ENCODE results near the gene EID3. TPM values are rescaled to one million over a fixed set of nuclear protein-coding genes. Genes with fewer than 3 reads are reported as not detected.

EID3 gene
- total RNA-seq, 1 donor from 2014 or later = 4.4 TPM

GRCh38 chr12:104316936-104317335 is 13.4 kb downstream of the EID3 start:
- no peak for DNase-seq
- Histone ChIP-seq H3K36me3 (peaks cover 99% of the 10 kb centered on the region), H3K4me1 (no peaks in the 10 kb centered on the region), H3K27ac (no peak overlapping the region), H3K9me3 (no peaks in the 10 kb centered on the region), H3K4me3 (no peak overlapping the region), H3K27me3 (no peaks in the 10 kb centered on the region)
- intact Hi-C loops (cut with DNase I) = no loop called here
- no peak for ATAC-seq
- no peak for TF ChIP-seq CTCF (IDR thresholded peaks at IDR 0.05)

- DNase-seq (no peak), ATAC-seq (no peak)
- H3K27ac ChIP-seq = no peak overlapping the region
- intact Hi-C loops (cut with DNase I) = no loop called here
- H3K9me3 ChIP-seq = no peaks in the 10 kb centered on the region
- no peaks in the 10 kb centered on the region for H3K27me3 ChIP-seq
- no peak overlapping the region for H3K4me3 ChIP-seq
- H3K4me1 ChIP-seq = no peaks in the 10 kb centered on the region
- TF ChIP-seq CTCF (IDR thresholded peaks at IDR 0.05) = no peak
- peaks cover 98% of the 10 kb centered on the region for H3K36me3 ChIP-seq
Measured at GRCh38 chr12:104317538-104318210, 14.1 kb downstream of the EID3 start.

- peaks cover 89% of the 10 kb centered on the region for H3K36me3 ChIP-seq
Measured at GRCh38 chr12:104319028-104319427, 15.5 kb downstream of the EID3 start.

GRCh38 chr12:104319918-104320626 is 16.5 kb downstream of the EID3 start:
- H3K9me3 ChIP-seq = no peaks in the 10 kb centered on the region
- H3K27me3 ChIP-seq = no peaks in the 10 kb centered on the region
- intact Hi-C loops (cut with DNase I) = no loop called here
- H3K36me3 ChIP-seq = peaks cover 89% of the 10 kb centered on the region
- ATAC-seq = no peak
- no peak for TF ChIP-seq CTCF (IDR thresholded peaks at IDR 0.05)
- no peak overlapping the region for H3K4me3 ChIP-seq
- H3K27ac ChIP-seq = no peak overlapping the region
- DNase-seq = no peak
- H3K4me1 ChIP-seq = no peaks in the 10 kb centered on the region

More at GRCh38 chr12:104319028-104319427, 15.5 kb downstream of the EID3 start:
- H3K27me3 ChIP-seq = no peaks in the 10 kb centered on the region
- intact Hi-C loops (cut with DNase I) = no loop called here
- no peaks in the 10 kb centered on the region for H3K9me3 ChIP-seq
- ATAC-seq (no peak), DNase-seq (no peak)
- no peaks in the 10 kb centered on the region for H3K4me1 ChIP-seq
- TF ChIP-seq CTCF (IDR thresholded peaks at IDR 0.05) = no peak
- H3K4me3 ChIP-seq = no peak overlapping the region
- no peak overlapping the region for H3K27ac ChIP-seq

GRCh38 chr12:104320627-104321024 is 17.1 kb downstream of the EID3 start:
- ATAC-seq = no peak
- Histone ChIP-seq H3K27me3 (no peaks in the 10 kb centered on the region), H3K36me3 (peaks cover 89% of the 10 kb centered on the region), H3K27ac (no peak overlapping the region), H3K9me3 (no peaks in the 10 kb centered on the region), H3K4me1 (no peaks in the 10 kb centered on the region), H3K4me3 (no peak overlapping the region)
- TF ChIP-seq CTCF (IDR thresholded peaks at IDR 0.05) = no peak
- DNase-seq = no peak
- intact Hi-C loops (cut with DNase I) = no loop called here

All from upper lobe of right lung (tissue), 1 donor.